Peyer's patch (tissue), 4 donors: ENCODE results near the gene RAB22A.

Experiments
- CTCF ChIP-seq, 6 experiments: fragments of 450-650 bp in 4 of 6; fragments of 200-600 bp in 2 of 6; sonication (generic) in 1 of 6; IDR thresholded peaks; one replicate each; pipeline ENCODE4 v1.5.1; 2017 to 2019; ENCODE audit warnings: antibody characterized with exemption in 6 of 6, mild to moderate bottlenecking in 3 of 6, moderate library complexity in 1 of 6
- POLR2A ChIP-seq, 2 donors: fragments of 450-650 bp; IDR thresholded peaks; one replicate each; pipeline ENCODE4 v1.5.1; 2017; ENCODE audit warnings: antibody characterized with exemption in 2 of 2, mild to moderate bottlenecking in 2 of 2, moderate library complexity in 2 of 2

DNA sequence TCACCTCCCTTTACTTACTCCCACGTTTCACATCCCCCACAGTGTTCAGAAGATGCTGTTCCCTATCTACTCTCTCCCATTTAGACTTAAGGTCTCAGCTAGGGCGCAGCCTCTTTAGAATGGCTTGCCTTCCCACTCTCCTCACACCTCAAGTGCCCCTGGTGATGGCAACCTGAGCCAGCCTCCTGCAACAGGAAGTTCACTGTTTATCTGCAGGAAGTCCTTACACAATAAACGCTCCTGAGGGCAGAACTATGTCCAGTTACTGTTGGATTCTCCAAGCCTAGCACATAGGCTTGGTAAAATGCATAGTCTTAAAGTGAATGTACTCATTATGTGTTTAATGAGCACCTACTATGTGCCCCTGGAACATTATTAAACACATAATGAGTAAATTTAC lies 21.9 kb upstream of the RAB22A start:
- no peak for TF ChIP-seq POLR2A (IDR thresholded peaks at IDR 0.05)
- TF ChIP-seq CTCF (IDR thresholded peaks at IDR 0.05): no peak
